ENCODE data around the gene MBD3L3.

GRCh38 chr19:7007859-7008258, 50.6 kb downstream of the MBD3L3 start:
- TF ChIP-seq POLR2A (IDR thresholded peaks at IDR 0.05; ENCODE audit: low read depth, low read length), result no peak
- no peak for TF ChIP-seq POLR2AphosphoS5 (IDR thresholded peaks at IDR 0.05; ENCODE audit: low read depth, low read length)
- no peak for TF ChIP-seq SPI1 (IDR thresholded peaks at IDR 0.05; ENCODE audit: low read depth, low read length)

All from GM12891 (cell line).